A673 (cell line): ENCODE measurements around the gene ADAMTS2. TPM values are rescaled to one million over a fixed set of nuclear protein-coding genes. Genes with fewer than 3 reads are reported as not detected.

ENCODE experiments used
- BruUV-seq: library from RNA; stranded (reverse); fragments of 400-500 nt; replicated peaks from 2 replicates; lab custom pipeline; 2021; lab: Mats Ljungman, UMichigan
- CTCF ChIA-PET: fragments of 300-600 bp; sonication (Branson Sonifier 250); formaldehyde crosslinking; loops from one replicate; lab custom pipeline; 2022; ENCODE audit warnings: antibody characterized with exemption; lab: Charles Lee
- POLR2A ChIA-PET: fragments of 300-600 bp; sonication (Branson Sonifier 250); formaldehyde crosslinking; loops from one replicate; lab custom pipeline; 2022; ENCODE audit warnings: antibody characterized with exemption; ENCODE audit not compliant: low non-redundant PET; lab: Charles Lee
- DNase-seq: peaks from one replicate; pipeline ENCODE4 v3.0.0-alpha.2; 2015; ENCODE audit warnings: low spot score
- H3K27ac ChIP-seq: fragments of 200-600 bp; sonication (generic); 2 replicates; pipeline ENCODE4 v1.5.1; 2016; ENCODE audit warnings: mixed run types, low read depth, mild to moderate bottlenecking, mixed read lengths, antibody characterized with exemption, low read length; ENCODE audit not compliant: poor library complexity, severe bottlenecking
- H3K27me3 ChIP-seq: fragments of 200-600 bp; sonication (generic); replicated peaks from 2 replicates; pipeline ENCODE4 v1.6.1; 2017; ENCODE audit warnings: mixed run types, low read depth, mild to moderate bottlenecking, mixed read lengths, antibody characterized with exemption, low read length; ENCODE audit not compliant: insufficient read depth, poor library complexity
- H3K36me3 ChIP-seq: fragments of 200-600 bp; sonication (generic); 2 replicates; pipeline ENCODE4 v1.6.1; 2016; ENCODE audit warnings: mixed run types, mild to moderate bottlenecking, mixed read lengths, antibody characterized with exemption, low read length; ENCODE audit not compliant: insufficient read depth, poor library complexity, severe bottlenecking
- H3K4me1 ChIP-seq: fragments of 200-600 bp; sonication (generic); 2 replicates; pipeline ENCODE4 v1.6.1; 2017; ENCODE audit warnings: mixed run types, mild to moderate bottlenecking, mixed read lengths, antibody characterized with exemption, low read length; ENCODE audit not compliant: insufficient read depth, poor library complexity, severe bottlenecking
- H3K4me3 ChIP-seq: fragments of 200-600 bp; sonication (generic); 2 replicates; pipeline ENCODE4 v1.5.1; 2016; ENCODE audit warnings: low read depth, mixed run types, mild to moderate bottlenecking, mixed read lengths, low read length; ENCODE audit not compliant: poor library complexity, severe bottlenecking
- H3K9me3 ChIP-seq: fragments of 200-600 bp; sonication (generic); 2 replicates; pipeline ENCODE4 v1.6.1; 2016; ENCODE audit warnings: mixed run types, low read depth, mild to moderate bottlenecking, mixed read lengths, antibody characterized with exemption, low read length; ENCODE audit not compliant: poor library complexity, severe bottlenecking
- CTCF ChIP-seq: fragments of 300-800, 200-600 bp; sonication (generic); conservative IDR thresholded peaks from 2 replicates; pipeline ENCODE4 v1.5.1; 2017; ENCODE audit warnings: low read depth, mild to moderate bottlenecking, antibody characterized with exemption, low read length, moderate library complexity, mixed read lengths
- EZH2 ChIP-seq: fragments of 200-600 bp; sonication (generic); IDR thresholded peaks from 2 replicates; pipeline ENCODE4 v1.6.1; 2017; ENCODE audit warnings: borderline replicate concordance, low read depth, mild to moderate bottlenecking, mixed read lengths, antibody characterized with exemption, low read length; ENCODE audit not compliant: poor library complexity, severe bottlenecking
- intact Hi-C: fragments of 100-400 bp; cut with micrococcal nuclease; formaldehyde crosslinking; loops from one replicate; pipeline ENCODE4 v1.10.0; 2022; ENCODE audit not compliant: unreplicated experiment
- total RNA-seq: library from RNA; stranded (reverse); gene quantifications from 2 replicates; pipeline ENCODE4 v1.2.3, GENCODE V29; 2021

Gene ADAMTS2
- total RNA-seq, 1 experiment from 2014 or later = 0.39 TPM

- intact Hi-C loops = no loop called here
- no peaks in the 10 kb centered on the region for H3K4me1 ChIP-seq
- no peak overlapping the region for H3K27ac ChIP-seq
- BruUV-seq = no TSS peak
- no peaks in the 10 kb centered on the region for H3K36me3 ChIP-seq
- H3K9me3 ChIP-seq = no peaks in the 10 kb centered on the region
- TF ChIP-seq EZH2 = no peak
- TF ChIP-seq CTCF = no peak
- ChIA-PET CTCF (no interaction called here), POLR2A (no interaction called here)
- no peaks in the 10 kb centered on the region for H3K27me3 ChIP-seq
- DNase-seq = no peak
- H3K4me3 ChIP-seq = no peak overlapping the region
These were observed 224.2 kb downstream of the ADAMTS2 start for GRCh38 chr5:179120951-179121666.

DNA sequence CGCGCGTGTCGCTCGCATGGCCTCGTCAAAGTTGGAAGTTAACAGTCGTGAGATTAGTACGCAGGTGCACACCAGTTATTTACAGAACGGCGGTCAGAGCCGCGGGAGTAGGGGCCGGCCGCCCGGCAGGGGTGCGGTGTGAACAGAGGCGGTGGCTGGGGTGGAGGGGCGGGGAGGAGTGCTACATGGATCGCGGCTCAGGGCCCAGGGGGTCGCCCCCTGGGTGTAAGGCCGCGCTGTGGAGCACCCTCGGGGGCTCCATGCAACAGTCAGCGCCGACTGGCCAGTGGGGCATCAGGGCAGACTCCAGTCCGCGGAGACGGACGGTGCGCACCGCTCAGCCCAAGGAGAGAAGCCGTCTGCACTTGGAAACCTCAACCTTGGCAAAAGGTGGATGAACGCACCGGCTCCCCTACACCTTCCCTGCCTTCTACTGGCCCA is 224.8 kb downstream of the ADAMTS2 start:
- Histone ChIP-seq H3K27me3 (no peaks in the 10 kb centered on the region), H3K4me1 (no peaks in the 10 kb centered on the region), H3K9me3 (no peaks in the 10 kb centered on the region), H3K4me3 (no peak overlapping the region), H3K27ac (no peak overlapping the region), H3K36me3 (no peaks in the 10 kb centered on the region)
- no TSS peak for BruUV-seq
- ChIA-PET CTCF (no interaction called here), POLR2A (no interaction called here)
- intact Hi-C loops = no loop called here
- TF ChIP-seq EZH2 (no peak), CTCF (no peak)
- no peak for DNase-seq

- ChIA-PET POLR2A (no interaction called here), CTCF (no interaction called here)
- no peak for DNase-seq
- Histone ChIP-seq H3K4me1 (no peaks in the 10 kb centered on the region), H3K4me3 (no peak overlapping the region), H3K9me3 (no peaks in the 10 kb centered on the region), H3K27ac (no peak overlapping the region), H3K36me3 (no peaks in the 10 kb centered on the region), H3K27me3 (no peaks in the 10 kb centered on the region)
- intact Hi-C loops = no loop called here
- no peak for TF ChIP-seq CTCF
- TF ChIP-seq EZH2 = no peak
- no TSS peak for BruUV-seq
These were observed 225.7 kb downstream of the ADAMTS2 start for GRCh38 chr5:179119415-179120170.
